Retinal pigment epithelial cell (primary cell): Measurements from ENCODE around the gene SAYSD1.
A peak's percentile ranks its signal among the peaks of the same experiment; 100 is the strongest.

Source experiments
- DNase-seq: peaks from one replicate; pipeline ENCODE4 v3.0.0-alpha.2; 2010; ENCODE audit warnings: low read depth
- H3K4me3 ChIP-seq: 2 replicates; pipeline ENCODE4 v1.5.1; 2011; ENCODE audit warnings: mild to moderate bottlenecking, low read length, control low read depth, moderate library complexity
- TF ChIP-seq, protein P1 (sequence below): conservative IDR thresholded peaks from 2 replicates; pipeline ENCODE4 v1.5.1; 2011; ENCODE audit warnings: low read depth, low read length, control low read depth, inconsistent platforms

The SAYSD1 gene

DNA sequence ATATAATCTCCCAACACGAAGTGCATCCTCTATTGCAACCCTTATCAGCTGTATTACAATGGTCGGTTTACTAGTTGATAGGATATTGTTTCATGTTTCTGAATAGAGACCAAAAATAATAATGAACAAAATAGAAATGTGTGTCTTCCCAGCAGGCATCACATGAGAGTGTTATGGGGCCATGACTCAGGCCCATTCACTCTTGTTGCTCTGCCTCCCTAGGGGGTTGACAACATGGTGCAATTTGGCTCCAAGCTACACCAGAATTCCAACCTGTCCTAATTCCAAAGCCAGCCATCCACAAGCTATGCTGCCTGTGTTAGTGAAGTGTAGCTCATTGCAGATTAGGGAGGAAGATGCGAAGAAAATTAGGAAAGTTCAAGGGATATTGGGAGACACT is 13.1 kb upstream of the SAYSD1 start:
- H3K4me3 ChIP-seq, result no peak overlapping the region
- TF ChIP-seq, protein P1, sequence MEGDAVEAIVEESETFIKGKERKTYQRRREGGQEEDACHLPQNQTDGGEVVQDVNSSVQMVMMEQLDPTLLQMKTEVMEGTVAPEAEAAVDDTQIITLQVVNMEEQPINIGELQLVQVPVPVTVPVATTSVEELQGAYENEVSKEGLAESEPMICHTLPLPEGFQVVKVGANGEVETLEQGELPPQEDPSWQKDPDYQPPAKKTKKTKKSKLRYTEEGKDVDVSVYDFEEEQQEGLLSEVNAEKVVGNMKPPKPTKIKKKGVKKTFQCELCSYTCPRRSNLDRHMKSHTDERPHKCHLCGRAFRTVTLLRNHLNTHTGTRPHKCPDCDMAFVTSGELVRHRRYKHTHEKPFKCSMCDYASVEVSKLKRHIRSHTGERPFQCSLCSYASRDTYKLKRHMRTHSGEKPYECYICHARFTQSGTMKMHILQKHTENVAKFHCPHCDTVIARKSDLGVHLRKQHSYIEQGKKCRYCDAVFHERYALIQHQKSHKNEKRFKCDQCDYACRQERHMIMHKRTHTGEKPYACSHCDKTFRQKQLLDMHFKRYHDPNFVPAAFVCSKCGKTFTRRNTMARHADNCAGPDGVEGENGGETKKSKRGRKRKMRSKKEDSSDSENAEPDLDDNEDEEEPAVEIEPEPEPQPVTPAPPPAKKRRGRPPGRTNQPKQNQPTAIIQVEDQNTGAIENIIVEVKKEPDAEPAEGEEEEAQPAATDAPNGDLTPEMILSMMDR, result no peak
- no peak for DNase-seq

DNA sequence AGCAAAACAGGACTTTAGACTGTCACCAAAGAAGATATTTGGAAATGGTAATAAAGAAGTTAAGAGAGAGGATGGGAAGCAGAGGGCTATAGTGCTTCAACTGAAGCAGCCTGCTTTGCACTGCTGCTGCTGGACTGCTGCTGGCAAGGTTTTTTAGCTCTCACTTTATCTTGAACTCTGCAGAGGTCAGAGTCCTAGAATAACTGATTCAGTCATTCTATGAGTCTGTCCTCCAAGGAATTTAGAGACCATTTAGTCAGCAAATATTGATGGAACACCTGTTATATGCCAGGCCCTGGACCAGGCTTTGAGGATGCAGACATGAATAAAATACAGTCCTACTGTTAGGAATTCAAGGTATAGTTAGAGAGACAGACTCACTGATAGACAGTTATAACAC is 9.1 kb upstream of the SAYSD1 start:
- no peak overlapping the region for H3K4me3 ChIP-seq
- TF ChIP-seq, protein P1, result no peak
- DNase-seq, result no peak

DNA sequence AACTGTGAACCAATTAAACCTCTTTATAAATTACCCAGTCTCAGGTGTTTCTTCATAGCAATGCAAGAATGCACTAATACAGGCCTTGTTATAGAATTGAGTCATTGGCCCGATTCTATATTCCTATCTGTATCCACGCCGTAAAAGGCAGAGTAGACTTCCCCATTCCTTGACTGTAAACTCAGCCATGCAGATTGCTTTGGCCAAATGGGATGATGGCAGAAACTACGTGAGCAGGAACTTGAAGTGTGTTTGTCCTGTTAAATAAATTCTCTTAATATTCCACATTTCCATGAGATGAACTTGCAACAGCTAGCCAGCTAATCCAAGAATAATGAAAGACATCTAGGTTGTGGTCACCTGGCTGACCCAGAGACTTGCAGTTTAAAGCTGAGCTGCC is 3.9 kb upstream of the SAYSD1 start:
- H3K4me3 ChIP-seq, result no peak overlapping the region
- no peak for DNase-seq
- TF ChIP-seq, protein P1, result no peak

DNA sequence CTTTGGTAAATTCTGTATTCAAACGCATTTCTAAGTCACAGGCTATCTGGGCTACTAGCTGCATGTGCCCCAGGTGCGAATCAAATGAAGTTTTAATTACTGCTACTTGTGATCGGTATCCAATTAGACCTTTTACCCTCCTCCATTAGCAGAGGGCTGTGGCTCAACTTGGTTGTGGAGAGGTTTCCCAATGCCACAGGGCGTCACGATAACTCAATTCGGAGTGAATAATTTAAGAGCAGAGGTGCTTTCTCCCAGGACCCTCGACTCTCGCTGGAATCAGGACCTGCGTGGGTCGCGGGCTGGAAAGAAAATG is 640 bp downstream of the SAYSD1 start:
- no peak for DNase-seq
- TF ChIP-seq, protein P1, result no peak
- H3K4me3 ChIP-seq, result peak overlapping the region; percentile 67

DNA sequence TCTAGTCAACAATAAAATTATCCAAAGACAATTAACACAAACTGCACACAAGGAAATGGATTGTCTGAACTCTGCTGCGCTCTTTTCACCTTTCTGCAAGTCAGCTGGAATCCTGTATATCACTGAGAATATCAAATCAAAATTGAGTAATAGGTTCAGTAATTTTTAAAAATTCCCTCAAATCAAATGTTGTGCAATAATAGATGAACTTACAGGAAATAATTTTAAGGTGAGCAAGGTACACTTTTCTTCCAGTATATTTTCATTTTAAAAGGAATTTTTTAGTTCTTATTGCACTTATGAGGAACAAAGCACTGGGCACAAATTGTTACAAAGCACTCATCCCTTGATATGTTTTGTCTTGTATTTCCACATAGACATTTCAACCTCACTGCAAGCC is 1.2 kb downstream of the SAYSD1 start:
- TF ChIP-seq, protein P1, result no peak
- peak overlapping the region; percentile 67 for H3K4me3 ChIP-seq
- DNase-seq, result no peak

DNA sequence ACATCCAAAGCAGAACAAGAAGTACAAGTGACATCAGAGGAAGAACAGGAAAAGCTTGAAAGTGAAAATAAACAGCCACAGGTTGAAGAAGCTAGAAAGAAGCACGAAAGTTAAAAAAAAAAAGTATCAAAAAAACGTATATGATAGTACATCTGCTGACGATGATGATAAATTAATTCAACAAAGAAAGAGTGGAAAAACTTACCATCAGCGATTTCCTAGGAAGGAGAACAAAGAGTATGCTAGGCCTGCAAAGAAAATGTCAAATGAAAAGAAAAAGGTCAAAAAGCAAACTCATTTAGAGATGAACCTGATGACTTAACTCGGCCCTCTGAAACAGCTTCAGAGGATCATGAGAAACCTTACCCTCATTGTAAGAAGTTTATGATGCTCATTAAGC is 3.7 kb downstream of the SAYSD1 start:
- TF ChIP-seq, protein P1, result no peak
- no peak overlapping the region for H3K4me3 ChIP-seq

DNA sequence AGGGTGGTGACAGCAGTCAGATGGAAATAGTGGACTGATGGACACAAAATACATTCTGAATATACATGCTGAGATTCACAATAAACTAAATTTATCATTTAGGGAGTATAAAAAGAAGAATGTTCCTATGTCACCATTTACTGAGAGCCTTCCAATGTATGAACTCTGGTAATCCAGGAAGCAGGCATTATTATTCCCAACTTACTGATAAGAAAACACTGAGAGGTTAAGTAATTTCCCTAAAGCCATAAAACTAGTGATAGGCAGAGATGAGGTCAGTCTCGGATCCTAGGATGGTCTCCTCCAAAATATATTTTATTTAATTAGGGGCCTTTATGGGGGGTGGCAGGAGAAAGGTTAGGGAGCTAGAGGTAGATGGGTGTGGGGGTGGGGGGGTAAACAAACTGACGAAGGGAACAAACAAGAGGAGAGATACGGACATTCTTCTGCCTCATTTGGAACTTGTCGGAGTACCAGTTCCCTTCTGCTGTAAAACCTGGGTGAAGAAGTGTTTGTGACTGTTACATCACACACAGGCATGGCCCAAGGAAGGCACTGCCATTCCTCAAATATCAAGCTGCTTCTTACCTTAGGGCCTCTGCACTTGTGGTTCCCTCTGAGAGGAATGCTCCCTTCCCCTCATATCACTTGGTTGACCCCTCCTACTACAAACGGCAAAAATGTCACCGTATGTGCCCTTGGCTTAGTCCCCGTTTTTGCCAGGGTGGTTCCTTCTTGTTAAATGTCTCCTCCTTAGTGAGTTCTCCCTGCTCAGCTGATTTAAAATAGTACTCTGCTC is 6.7 kb downstream of the SAYSD1 start:
- no peak overlapping the region for H3K4me3 ChIP-seq
- no peak for DNase-seq
- TF ChIP-seq, protein P1, result no peak

More for the DNA sequence above, 3.7 kb downstream of the SAYSD1 start:
- no peak for DNase-seq
